Fibroblast of the aortic adventitia (primary cell): Measurements from ENCODE around the gene STARD4. TPM values are rescaled to one million over a fixed set of nuclear protein-coding genes. Genes with fewer than 3 reads are reported as not detected.
A peak's percentile ranks its signal among the peaks of the same experiment; 100 is the strongest.

Experiments used
- DNase-seq: peaks from one replicate; pipeline ENCODE4 v3.0.0-alpha.2; 2010; ENCODE audit warnings: low read depth
- H3K4me3 ChIP-seq: 2 replicates; pipeline ENCODE4 v1.5.1; 2011; ENCODE audit warnings: low read depth, mild to moderate bottlenecking, control low read depth, low read length, moderate library complexity
- CTCF ChIP-seq: IDR thresholded peaks from 2 replicates; pipeline ENCODE4 v1.5.1; 2011; ENCODE audit warnings: mild to moderate bottlenecking, low read length, control low read depth, inconsistent platforms; ENCODE audit not compliant: insufficient read depth
- total RNA-seq: library from RNA; depleted of rRNA; stranded (reverse); fragments of >200 nt; gene quantifications from 2 replicates; pipeline ENCODE4 v1.2.3, GENCODE V29; 2012; ENCODE audit warnings: low replicate concordance

STARD4 gene
- total RNA-seq, 1 donor, result 36.1 TPM

GRCh38 chr5:111528056-111528455, 15.7 kb upstream of the STARD4 start:
- H3K4me3 ChIP-seq, result no peak overlapping the region
- no peak for TF ChIP-seq CTCF

GRCh38 chr5:111520908-111521307, 8.6 kb upstream of the STARD4 start:
- no peak overlapping the region for H3K4me3 ChIP-seq
- no peak for DNase-seq
- no peak for TF ChIP-seq CTCF

More at GRCh38 chr5:111528056-111528455, 15.7 kb upstream of the STARD4 start:
- DNase-seq, result no peak

- no peak overlapping the region for H3K4me3 ChIP-seq
- DNase-seq, result no peak
- TF ChIP-seq CTCF, result no peak
Measured at GRCh38 chr5:111518777-111519176, 6.4 kb upstream of the STARD4 start.

GRCh38 chr5:111517853-111518501, 5.6 kb upstream of the STARD4 start:
- no peak for TF ChIP-seq CTCF
- no peak overlapping the region for H3K4me3 ChIP-seq
- DNase-seq, result no peak

GRCh38 chr5:111514087-111514486, 1.8 kb upstream of the STARD4 start:
- DNase-seq, result peak; percentile 75
- no peak overlapping the region for H3K4me3 ChIP-seq
- TF ChIP-seq CTCF, result no peak

- no peak for TF ChIP-seq CTCF
- DNase-seq, result no peak
- H3K4me3 ChIP-seq, result peak overlapping the region; percentile 95
Measured at GRCh38 chr5:111513131-111513520, 791 bp upstream of the STARD4 start.
